GM12878 (cell line): ENCODE data around the gene CPA2. TPM values are rescaled to one million over a fixed set of nuclear protein-coding genes. Genes with fewer than 3 reads are reported as not detected.
"Not testable (repeated sequence)": the region's sequence is repeated elsewhere in the genome, so short reads cannot be mapped to it uniquely, and the experiment has no call there.

Experiments
- ATAC-seq: fragments of 200-7000 bp; cut with Tn5 transposase; 3 replicates; pipeline ENCODE4 v1.9.1; 2020; ENCODE audit warnings: mild to moderate bottlenecking, moderate library complexity
- BruUV-seq: library from RNA; stranded (reverse); fragments of 400-500 nt; replicated peaks from 2 replicates; lab custom pipeline; 2021; lab: Mats Ljungman, UMichigan
- CTCF ChIA-PET: fragments of 300-600 bp; sonication (Branson Sonifier 250); formaldehyde crosslinking; extraction: SDS; loops from one replicate; lab custom pipeline; 2021; ENCODE audit warnings: inconsistent platforms; lab: Yijun Ruan, JAX
- POLR2A ChIA-PET: fragments of 350-600 bp; formaldehyde crosslinking; extraction: SDS; loops from one replicate; lab custom pipeline; 2021; ENCODE audit warnings: inconsistent platforms; lab: Charles Lee
- RAD21 ChIA-PET: fragments of 300-600 bp; sonication (Branson Sonifier 250); formaldehyde crosslinking; loops from one replicate; lab custom pipeline; 2023; ENCODE audit warnings: antibody characterized with exemption; ENCODE audit not compliant: unreplicated experiment; lab: Charles Lee
- SMC1A ChIA-PET: fragments of 300-600 bp; sonication (Branson Sonifier 250); formaldehyde crosslinking; loops from one replicate; lab custom pipeline; 2023; ENCODE audit not compliant: unreplicated experiment, uncharacterized antibody; lab: Charles Lee
- DNase-seq: peaks from one replicate; pipeline ENCODE4 v3.0.0-alpha.2; 2011; ENCODE audit warnings: low read depth, low spot score
- FAIRE-seq: peaks from 3 replicates; lab custom pipeline; 2011; peaks lifted over from hg19 to GRCh38; lab: Jason Lieb, UNC
- H2AFZ ChIP-seq: 2 replicates; pipeline ENCODE4 v1.6.0; 2011; ENCODE audit warnings: low read depth, low read length, control low read depth; ENCODE audit not compliant: control insufficient read depth
- H3K27ac ChIP-seq: 2 replicates; pipeline ENCODE4 v1.5.1; 2011; ENCODE audit warnings: control low read depth; ENCODE audit not compliant: control insufficient read depth, insufficient read depth
- H3K27me3 ChIP-seq, 2 experiments: replicated peaks in 1 of 2; 2 replicates each; pipeline versions ENCODE4 v1.6.0 to v1.6.1; 2011; ENCODE audit warnings: low read length in 1 of 2; ENCODE audit not compliant: control insufficient read depth in 2 of 2, insufficient read depth in 2 of 2
- H3K36me3 ChIP-seq, 2 experiments: 2 replicates each; pipeline ENCODE4 v1.5.1; 2011; ENCODE audit warnings: low read length in 1 of 2; ENCODE audit not compliant: control insufficient read depth in 2 of 2, insufficient read depth in 2 of 2
- H3K4me1 ChIP-seq: 2 replicates; pipeline ENCODE4 v1.6.1; 2011; ENCODE audit warnings: mild to moderate bottlenecking, low read length, moderate library complexity, mixed read lengths; ENCODE audit not compliant: control insufficient read depth, insufficient read depth
- H3K4me2 ChIP-seq: 2 replicates; pipeline ENCODE4 v1.6.0; 2011; ENCODE audit warnings: control low read depth; ENCODE audit not compliant: control insufficient read depth, insufficient read depth
- H3K4me3 ChIP-seq: fragments of 200-600 bp; sonication (generic); 2 replicates; pipeline ENCODE4 v1.5.1; 2016
- H3K79me2 ChIP-seq: 2 replicates; pipeline ENCODE4 v1.6.0; 2011; ENCODE audit warnings: low read length; ENCODE audit not compliant: control insufficient read depth, insufficient read depth
- H3K9ac ChIP-seq: 2 replicates; pipeline ENCODE4 v1.8.0; 2011; ENCODE audit warnings: low read length, control low read depth, mixed read lengths; ENCODE audit not compliant: control insufficient read depth, insufficient read depth
- H3K9me3 ChIP-seq: replicated peaks from 3 replicates; pipeline ENCODE4 v1.5.1; 2011; ENCODE audit warnings: mild to moderate bottlenecking, low read length; ENCODE audit not compliant: control insufficient read depth, insufficient read depth
- H4K20me1 ChIP-seq: 2 replicates; pipeline ENCODE4 v1.6.0; 2011; ENCODE audit not compliant: control insufficient read depth, insufficient read depth
- EED ChIP-seq: sonication (generic); IDR thresholded peaks from 2 replicates; pipeline ENCODE4 v1.6.1; 2016; ENCODE audit warnings: antibody characterized with exemption, low read depth
- IKZF2 ChIP-seq, 2 experiments: fragments of 450-650 bp; IDR thresholded peaks; 2 replicates each; pipeline ENCODE4 v1.6.1; 2017; ENCODE audit warnings: mild to moderate bottlenecking in 2 of 2, moderate library complexity in 2 of 2
- JUNB ChIP-seq: IDR thresholded peaks from 2 replicates; pipeline ENCODE4 v1.6.1; 2016; ENCODE audit warnings: antibody characterized with exemption, mild to moderate bottlenecking
- WGBS: methylation state at CpG from one replicate; pipeline ENCODE4 v1.1.6; 2016; ENCODE audit warnings: low lambda C conversion rate; ENCODE audit not compliant: insufficient replicate concordance, insufficient coverage; ENCODE audit errors: missing lambda C conversion rate; 5-methylcytosine and 5-hydroxymethylcytosine counted together
- in situ Hi-C: fragments of 300-500 bp; cut with MboI; formaldehyde crosslinking; loops from 9 replicates; pipeline ENCODE4 v1.14.3; 2018; ENCODE audit warnings: mixed read lengths
- intact Hi-C: fragments of 100-400 bp; cut with micrococcal nuclease; formaldehyde crosslinking; loops from one replicate; pipeline ENCODE4 v1.14.2; 2022; ENCODE audit not compliant: unreplicated experiment
- polyA plus RNA-seq, 11 experiments: library from polyadenylated mRNA; depleted of rRNA in 4 of 11; unstranded in 6 of 11; stranded (reverse) in 5 of 11; fragments of >200 nt; fragmentation: Nextera tagmentation in 4 of 11; fragmentation: Illumina TruSeq in 1 of 11; extraction: Ambion mirVana in 4 of 11; extraction: Trizol in 1 of 11; gene quantifications; 1 replicate in 1 of 11; 2 replicates in 10 of 11; pipeline versions ENCODE4 v1.2.1 to v1.2.3, GENCODE V29; 2011 to 2016; ENCODE audit warnings: inconsistent platforms in 2 of 11, missing spikeins in 2 of 11, low read depth in 1 of 11
- total RNA-seq, 4 experiments: library from RNA; depleted of rRNA in 3 of 4; stranded (reverse); fragments of >200 nt in 3 of 4; fragmentation: Illumina TruSeq in 1 of 4; extraction: Trizol in 1 of 4; gene quantifications; 2 replicates each; pipeline versions ENCODE4 v1.2.1 to v1.2.3, GENCODE V29; 2013 to 2021

The CPA2 gene
- total and polyA plus RNA-seq, 10 of the 15 experiments (the other 5 are each of a cell fraction or from before 2014, with no cell fraction given), result 0.04 to 1.9 TPM; not detected in 8

- H4K20me1 ChIP-seq, H3K4me1 ChIP-seq, H3K4me3 ChIP-seq, in situ Hi-C loops, H3K79me2 ChIP-seq, H3K4me2 ChIP-seq, DNase-seq, BruUV-seq, H3K27me3 ChIP-seq, H3K9ac ChIP-seq, H2AFZ ChIP-seq, H3K9me3 ChIP-seq, H3K27ac ChIP-seq, POLR2A ChIA-PET, H3K36me3 ChIP-seq: not testable (repeated sequence)
- ChIA-PET SMC1A (interaction anchor here (0.6 to 1.9 kb wide), 22 partner anchors 14 to 588 kb away, joined by 3 to 16 read pairs (median 3); partner anchors contain the start of gene KLHDC10), CTCF (interaction anchor here (0.6 to 7.3 kb wide), 29 partner anchors 10 to 1256 kb away, joined by 3 to 62 read pairs (median 4); no protein-coding TSS in a partner anchor), RAD21 (interaction anchor here (0.7 to 4.4 kb wide), 5 partner anchors 76 to 515 kb away, joined by 3 to 32 read pairs (median 3); partner anchors contain the start of gene CEP41)
- WGBS, result 0% methylated on average over 1 of the region's 1 CpG
- 0 out of 2 replicates have a peak, but pooled peaks have one; percentile 33 for TF ChIP-seq EED
- TF ChIP-seq IKZF2 (IDR thresholded peaks at IDR 0.05), result peak in 1 of 2 experiments; percentile 27; a peak in 1 of 4 replicates
- peak; percentile 69 for TF ChIP-seq JUNB
- ATAC-seq (peak; percentile 65), FAIRE-seq (peak; percentile 64)
- intact Hi-C loops, result loop anchor here (5.0 kb wide), 6 partner anchors 69 to 589 kb away; partner anchors contain the start of gene MEST
Measured at GRCh38 chr7:130243486-130243885, 23.2 kb upstream of the CPA2 start.

DNA sequence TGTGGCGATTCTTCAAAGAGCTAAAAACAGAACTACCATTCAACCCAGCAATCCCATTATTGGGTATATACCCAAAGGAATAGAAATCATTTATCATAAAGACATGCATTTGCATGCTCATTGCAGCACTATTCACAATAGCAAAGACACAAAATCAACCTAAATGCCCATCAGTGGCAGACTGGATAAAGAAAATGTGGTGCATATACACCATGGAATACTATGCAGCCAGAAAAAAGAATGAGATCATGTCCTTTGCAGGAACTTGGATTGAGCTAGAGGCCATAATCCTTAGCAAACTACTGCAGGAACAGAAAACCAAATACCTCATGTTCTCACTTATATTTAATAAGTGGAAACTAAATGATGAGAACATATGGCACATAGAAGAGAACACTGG, 20.2 kb upstream of the CPA2 start:
- POLR2A ChIA-PET, H3K27ac ChIP-seq, H3K4me2 ChIP-seq, H3K36me3 ChIP-seq, H3K4me3 ChIP-seq, H3K9me3 ChIP-seq, H3K4me1 ChIP-seq, intact Hi-C loops, RAD21 ChIA-PET, ATAC-seq, FAIRE-seq, H3K79me2 ChIP-seq, H3K9ac ChIP-seq, H3K27me3 ChIP-seq, H2AFZ ChIP-seq, DNase-seq, in situ Hi-C loops, H4K20me1 ChIP-seq, BruUV-seq: not testable (repeated sequence)
- CTCF ChIA-PET, result interaction anchor here (1.1 to 7.3 kb wide), 2 partner anchors 69 to 511 kb away, joined by 3 to 62 read pairs; no protein-coding TSS in a partner anchor
- SMC1A ChIA-PET, result interaction anchor here (1.1 to 1.4 kb wide), 3 partner anchors 9 to 511 kb away, joined by 3 to 7 read pairs (median 4); no protein-coding TSS in a partner anchor
- 35% methylated on average over 1 of the region's 1 CpG for WGBS

DNA sequence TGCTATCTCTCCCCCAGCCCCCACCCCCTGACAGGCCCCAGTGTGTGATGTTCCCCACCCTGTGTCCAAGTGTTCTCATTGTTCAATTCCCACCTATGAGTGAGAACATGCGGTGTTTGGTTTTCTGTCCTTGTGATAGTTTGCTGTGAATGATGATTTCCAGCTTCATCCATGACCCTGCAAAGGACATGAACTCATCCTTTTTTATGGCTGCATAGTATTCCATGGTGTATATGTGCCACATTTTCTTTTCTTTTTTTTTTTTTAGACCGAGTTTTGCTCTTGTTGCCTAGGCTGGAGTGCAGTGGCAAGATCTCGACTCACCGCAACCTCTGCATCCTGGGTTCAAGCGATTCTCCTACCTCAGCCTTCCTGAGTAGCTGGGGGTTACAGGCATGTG, 17.8 kb upstream of the CPA2 start:
- DNase-seq, ATAC-seq, BruUV-seq, H3K27ac ChIP-seq, intact Hi-C loops, H3K4me1 ChIP-seq, H3K79me2 ChIP-seq, H3K36me3 ChIP-seq, H3K9ac ChIP-seq, H4K20me1 ChIP-seq, H3K27me3 ChIP-seq, POLR2A ChIA-PET, H3K4me2 ChIP-seq, RAD21 ChIA-PET, H3K9me3 ChIP-seq, in situ Hi-C loops, FAIRE-seq, H2AFZ ChIP-seq, H3K4me3 ChIP-seq, SMC1A ChIA-PET: not testable (repeated sequence)
- CTCF ChIA-PET, result interaction anchor here (1.6 kb wide), 1 partner anchor 10 kb away, joined by 3 read pairs; no protein-coding TSS in a partner anchor
- WGBS, result 100% methylated on average over 2 of the region's 5 CpGs
